Measurements from ENCODE around the gene DSCAM. TPM values are rescaled to one million over a fixed set of nuclear protein-coding genes. Genes with fewer than 3 reads are reported as not detected.

Gene DSCAM
- total and polyA plus RNA-seq, 4 donors = 8.2 to 27.7 (median 15.2) TPM

DNA sequence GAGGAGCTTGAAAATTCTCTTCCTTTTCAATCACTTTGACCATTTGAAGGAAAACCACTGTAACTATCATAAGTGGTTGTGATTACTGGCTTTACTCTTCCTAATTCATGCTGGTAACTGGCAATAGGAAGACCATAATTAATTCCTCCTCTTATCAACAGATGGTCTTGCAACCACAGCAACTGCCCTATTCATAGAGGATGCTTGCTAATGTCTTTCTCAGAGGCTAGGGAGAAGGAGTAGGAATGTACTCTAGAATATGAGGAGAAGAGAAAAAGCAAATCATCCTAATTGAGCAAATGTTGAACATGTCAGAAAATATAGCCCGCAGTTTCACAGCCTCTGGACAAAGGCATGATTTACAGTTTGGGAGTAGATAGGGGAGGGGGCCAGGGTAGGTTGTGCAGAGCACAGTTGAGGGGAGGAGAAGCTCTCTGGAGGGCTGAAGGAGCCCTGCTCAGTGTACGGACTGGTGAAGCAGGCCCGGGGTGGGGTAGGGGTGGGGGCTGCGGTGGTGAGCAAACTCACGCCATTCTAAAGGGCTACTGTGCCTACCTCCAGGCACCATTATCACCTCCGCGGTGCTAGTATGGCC, 786.8 kb downstream of the DSCAM start:
- H3K27me3 ChIP-seq (ENCODE audit: control insufficient read depth, insufficient read depth, low read length) = no peaks in the 10 kb centered on the region
- H3K4me3 ChIP-seq (ENCODE audit: low read depth, low read length) = no peak overlapping the region
- H3K27ac ChIP-seq (ENCODE audit: low read depth, low read length) = no peak overlapping the region
- DNase-seq (ENCODE audit: low read depth in 4 of 6, low spot score in 6 of 6) = peak in 1 of 6 donors; percentile 30
- 100% methylated on average over 1 of the region's 7 CpGs for WGBS (ENCODE audit: insufficient coverage)
- no peaks in the 10 kb centered on the region for H3K9me3 ChIP-seq (ENCODE audit: control insufficient read depth, insufficient read depth, low read length)
- H3K4me1 ChIP-seq (ENCODE audit: control insufficient read depth, insufficient read depth, low read length) = no peaks in the 10 kb centered on the region
- peaks cover 2% of the 10 kb centered on the region for H3K36me3 ChIP-seq (ENCODE audit: control insufficient read depth, insufficient read depth, low read length)

DNA sequence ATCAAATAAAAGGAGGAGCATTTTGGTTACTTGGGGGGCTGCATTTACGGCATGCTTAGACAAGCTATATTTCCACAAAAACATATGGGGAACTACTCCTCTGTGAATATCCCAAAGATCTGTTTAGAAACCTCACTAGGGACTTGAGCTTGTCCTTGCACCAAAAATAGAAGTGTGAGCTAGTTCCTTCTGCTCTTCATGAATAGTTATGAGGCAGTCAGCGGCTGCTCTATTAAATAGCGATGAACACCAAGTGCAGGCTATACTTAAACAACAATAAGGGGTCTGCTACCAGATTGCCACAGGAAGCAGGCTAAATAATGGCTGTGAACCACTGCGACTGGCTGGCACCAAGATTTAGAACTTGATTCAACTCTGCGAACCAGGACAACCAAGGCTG, 789.6 kb downstream of the DSCAM start:
- DNase-seq (ENCODE audit: low read depth in 4 of 6, low spot score in 6 of 6) = peak in 2 of 6 donors; percentile 81 to 82
- Histone ChIP-seq H3K9me3 (ENCODE audit: control insufficient read depth, insufficient read depth, low read length) (no peaks in the 10 kb centered on the region), H3K4me1 (ENCODE audit: control insufficient read depth, insufficient read depth, low read length) (peaks cover 8% of the 10 kb centered on the region), H3K36me3 (ENCODE audit: control insufficient read depth, insufficient read depth, low read length) (peaks cover 10% of the 10 kb centered on the region), H3K27me3 (ENCODE audit: control insufficient read depth, insufficient read depth, low read length) (no peaks in the 10 kb centered on the region), H3K4me3 (ENCODE audit: low read depth, low read length) (no peak overlapping the region), H3K27ac (ENCODE audit: low read depth, low read length) (no peak overlapping the region)
- 24% methylated on average over 4 of the region's 5 CpGs for WGBS (ENCODE audit: insufficient coverage)

DNA sequence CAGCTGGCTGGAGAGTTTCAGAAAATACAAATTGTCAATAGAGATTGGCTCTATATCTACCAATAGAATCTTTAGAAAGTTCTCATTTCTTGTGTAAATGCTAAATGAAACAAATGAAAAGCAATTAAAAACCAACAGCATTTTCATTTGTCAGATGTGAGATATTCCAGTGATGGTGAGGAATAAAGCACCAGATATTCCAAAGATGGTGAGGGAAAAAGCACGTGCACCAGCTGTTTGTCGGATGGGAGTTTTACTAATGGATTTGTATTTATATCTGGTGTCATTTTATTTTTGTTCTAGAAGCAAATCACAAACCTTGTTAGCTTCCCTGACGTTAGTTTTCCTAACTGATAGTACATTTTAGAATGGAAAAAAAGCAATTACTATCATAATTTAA, 790.9 kb downstream of the DSCAM start:
- peaks cover 10% of the 10 kb centered on the region for H3K36me3 ChIP-seq (ENCODE audit: control insufficient read depth, insufficient read depth, low read length)
- no CpG with 5 or more reads among the region's 3 CpGs for WGBS (ENCODE audit: insufficient coverage)
- no peak overlapping the region for H3K4me3 ChIP-seq (ENCODE audit: low read depth, low read length)
- no peak for DNase-seq (ENCODE audit: low read depth in 4 of 6, low spot score in 6 of 6)
- H3K27me3 ChIP-seq (ENCODE audit: control insufficient read depth, insufficient read depth, low read length) = no peaks in the 10 kb centered on the region
- H3K9me3 ChIP-seq (ENCODE audit: control insufficient read depth, insufficient read depth, low read length) = no peaks in the 10 kb centered on the region
- H3K27ac ChIP-seq (ENCODE audit: low read depth, low read length) = no peak overlapping the region
- peaks cover 10% of the 10 kb centered on the region for H3K4me1 ChIP-seq (ENCODE audit: control insufficient read depth, insufficient read depth, low read length)

DNA sequence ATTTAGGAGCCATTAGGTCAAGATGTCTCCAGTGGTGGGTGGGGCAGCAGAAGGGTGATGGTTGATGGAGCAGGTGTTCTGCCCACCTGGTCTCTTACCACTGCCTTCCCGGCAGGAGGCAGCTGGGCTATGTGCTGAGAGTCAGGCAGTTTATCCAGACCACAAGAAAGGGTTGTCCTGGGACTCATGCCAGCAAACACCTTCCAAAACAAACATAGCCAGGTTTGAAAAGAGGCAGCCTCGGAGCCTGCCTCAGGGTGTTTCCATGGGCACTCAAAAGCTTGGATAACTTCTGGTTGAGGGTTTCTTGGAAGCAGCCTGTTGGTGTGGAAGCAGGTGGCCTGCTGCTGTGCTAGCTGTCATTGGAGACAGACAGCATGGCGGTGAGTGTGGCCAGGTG, 792.6 kb downstream of the DSCAM start:
- no CpG with 5 or more reads among the region's 3 CpGs for WGBS (ENCODE audit: insufficient coverage)
- Histone ChIP-seq H3K36me3 (ENCODE audit: control insufficient read depth, insufficient read depth, low read length) (peaks cover 10% of the 10 kb centered on the region), H3K4me3 (ENCODE audit: low read depth, low read length) (no peak overlapping the region), H3K27ac (ENCODE audit: low read depth, low read length) (no peak overlapping the region), H3K27me3 (ENCODE audit: control insufficient read depth, insufficient read depth, low read length) (no peaks in the 10 kb centered on the region), H3K9me3 (ENCODE audit: control insufficient read depth, insufficient read depth, low read length) (no peaks in the 10 kb centered on the region), H3K4me1 (ENCODE audit: control insufficient read depth, insufficient read depth, low read length) (peaks cover 21% of the 10 kb centered on the region)
- peak in 2 of 6 donors; percentile 11 to 47 for DNase-seq (ENCODE audit: low read depth in 4 of 6, low spot score in 6 of 6)

DNA sequence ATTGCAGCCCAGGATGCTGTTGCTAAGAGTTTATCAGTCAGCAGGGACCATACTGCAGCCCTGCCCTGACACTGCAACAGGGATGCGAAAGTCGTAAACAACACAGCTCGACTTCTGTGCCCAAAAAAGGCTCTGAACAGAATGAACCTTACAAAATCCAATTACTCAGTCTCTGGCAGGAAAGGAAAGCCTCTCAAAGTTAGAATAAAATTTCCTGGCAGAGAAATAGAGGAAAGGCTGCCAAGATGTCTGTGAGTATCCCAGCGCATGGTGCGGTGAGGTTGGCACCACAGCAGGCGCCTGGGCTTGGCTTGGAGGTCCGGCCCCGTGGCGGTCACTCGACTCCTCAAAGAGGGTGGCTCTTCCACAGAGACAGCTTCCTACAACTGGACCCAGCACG, 794.0 kb downstream of the DSCAM start:
- H3K27ac ChIP-seq (ENCODE audit: low read depth, low read length) = no peak overlapping the region
- no peaks in the 10 kb centered on the region for H3K27me3 ChIP-seq (ENCODE audit: control insufficient read depth, insufficient read depth, low read length)
- DNase-seq (ENCODE audit: low read depth in 4 of 6, low spot score in 6 of 6) = peak in 4 of 6 donors; percentile 35 to 94 (median 58)
- peaks cover 28% of the 10 kb centered on the region for H3K4me1 ChIP-seq (ENCODE audit: control insufficient read depth, insufficient read depth, low read length)
- H3K36me3 ChIP-seq (ENCODE audit: control insufficient read depth, insufficient read depth, low read length) = peaks cover 10% of the 10 kb centered on the region
- no peak overlapping the region for H3K4me3 ChIP-seq (ENCODE audit: low read depth, low read length)
- no peaks in the 10 kb centered on the region for H3K9me3 ChIP-seq (ENCODE audit: control insufficient read depth, insufficient read depth, low read length)
- WGBS (ENCODE audit: insufficient coverage) = 41% methylated on average over 11 of the region's 11 CpGs

DNA sequence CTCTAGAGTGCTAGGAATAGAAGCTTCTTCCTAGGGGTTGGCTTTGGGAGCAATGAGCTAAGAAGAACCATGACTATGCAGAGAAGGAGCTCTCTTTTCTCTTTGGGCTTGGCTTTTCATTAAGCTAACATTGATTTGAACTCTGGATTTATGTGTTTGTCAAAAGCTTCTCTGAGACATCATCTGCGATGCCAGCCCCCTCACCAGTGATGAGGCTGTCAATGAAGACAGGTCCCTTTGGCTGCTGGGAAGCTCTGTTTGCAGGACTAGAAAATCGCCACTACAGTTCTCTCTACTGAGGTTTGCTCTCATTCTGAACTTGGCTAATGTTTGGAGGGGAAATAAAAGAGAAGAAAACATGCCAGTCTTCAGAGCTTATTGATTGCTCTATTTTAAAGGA, 794.7 kb downstream of the DSCAM start:
- no peaks in the 10 kb centered on the region for H3K27me3 ChIP-seq (ENCODE audit: control insufficient read depth, insufficient read depth, low read length)
- H3K9me3 ChIP-seq (ENCODE audit: control insufficient read depth, insufficient read depth, low read length) = no peaks in the 10 kb centered on the region
- no peak overlapping the region for H3K27ac ChIP-seq (ENCODE audit: low read depth, low read length)
- peaks cover 10% of the 10 kb centered on the region for H3K36me3 ChIP-seq (ENCODE audit: control insufficient read depth, insufficient read depth, low read length)
- H3K4me3 ChIP-seq (ENCODE audit: low read depth, low read length) = no peak overlapping the region
- no peak for DNase-seq (ENCODE audit: low read depth in 4 of 6, low spot score in 6 of 6)
- 60% methylated on average over 2 of the region's 2 CpGs for WGBS (ENCODE audit: insufficient coverage)
- peaks cover 29% of the 10 kb centered on the region for H3K4me1 ChIP-seq (ENCODE audit: control insufficient read depth, insufficient read depth, low read length)

DNA sequence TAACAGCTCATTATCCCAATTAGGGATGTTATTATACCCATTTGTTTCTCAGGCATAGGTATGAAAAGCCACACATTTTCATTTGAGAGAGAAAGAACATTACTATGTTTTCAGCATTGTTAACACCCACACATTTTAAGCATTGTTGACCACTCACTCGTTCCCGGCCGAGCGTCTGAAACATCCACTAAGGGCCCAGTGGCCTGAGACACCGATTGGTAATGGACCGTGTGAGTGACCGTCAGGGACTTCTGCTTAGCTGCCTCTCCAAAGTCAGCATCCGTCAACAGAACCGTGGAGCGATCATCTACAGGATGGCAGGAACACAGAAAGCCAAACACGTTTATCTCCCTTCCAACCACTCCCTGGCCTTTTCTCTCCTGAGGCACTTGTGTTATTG, 795.2 kb downstream of the DSCAM start:
- WGBS (ENCODE audit: insufficient coverage) = 95% methylated on average over 9 of the region's 11 CpGs
- peaks cover 10% of the 10 kb centered on the region for H3K36me3 ChIP-seq (ENCODE audit: control insufficient read depth, insufficient read depth, low read length)
- no peaks in the 10 kb centered on the region for H3K27me3 ChIP-seq (ENCODE audit: control insufficient read depth, insufficient read depth, low read length)
- DNase-seq (ENCODE audit: low read depth in 4 of 6, low spot score in 6 of 6) = no peak
- H3K27ac ChIP-seq (ENCODE audit: low read depth, low read length) = no peak overlapping the region
- H3K9me3 ChIP-seq (ENCODE audit: control insufficient read depth, insufficient read depth, low read length) = no peaks in the 10 kb centered on the region
- H3K4me1 ChIP-seq (ENCODE audit: control insufficient read depth, insufficient read depth, low read length) = peaks cover 29% of the 10 kb centered on the region
- H3K4me3 ChIP-seq (ENCODE audit: low read depth, low read length) = no peak overlapping the region

DNA sequence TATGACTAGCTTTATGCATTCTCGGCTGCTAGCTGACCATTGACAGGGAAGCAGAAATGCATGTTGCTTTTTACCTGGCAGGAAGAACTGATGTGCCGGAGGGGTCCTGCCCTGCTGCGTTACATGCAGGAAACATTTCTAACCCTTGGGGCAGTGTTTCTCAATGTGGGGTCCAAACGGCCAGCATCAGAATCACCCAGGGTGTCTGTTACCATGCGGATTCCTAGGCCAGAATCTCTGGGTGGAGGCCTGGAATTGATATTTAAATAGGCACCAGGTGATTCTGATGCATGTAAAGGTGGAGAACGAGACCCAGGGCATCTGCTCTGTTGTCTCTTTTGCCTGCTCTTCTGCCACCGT, 797.0 kb downstream of the DSCAM start:
- 26% methylated on average over 6 of the region's 7 CpGs for WGBS (ENCODE audit: insufficient coverage)
- Histone ChIP-seq H3K4me3 (ENCODE audit: low read depth, low read length) (no peak overlapping the region), H3K9me3 (ENCODE audit: control insufficient read depth, insufficient read depth, low read length) (no peaks in the 10 kb centered on the region), H3K4me1 (ENCODE audit: control insufficient read depth, insufficient read depth, low read length) (peaks cover 29% of the 10 kb centered on the region), H3K27ac (ENCODE audit: low read depth, low read length) (no peak overlapping the region), H3K36me3 (ENCODE audit: control insufficient read depth, insufficient read depth, low read length) (peaks cover 7% of the 10 kb centered on the region), H3K27me3 (ENCODE audit: control insufficient read depth, insufficient read depth, low read length) (no peaks in the 10 kb centered on the region)
- no peak for DNase-seq (ENCODE audit: low read depth in 4 of 6, low spot score in 6 of 6)

DNA sequence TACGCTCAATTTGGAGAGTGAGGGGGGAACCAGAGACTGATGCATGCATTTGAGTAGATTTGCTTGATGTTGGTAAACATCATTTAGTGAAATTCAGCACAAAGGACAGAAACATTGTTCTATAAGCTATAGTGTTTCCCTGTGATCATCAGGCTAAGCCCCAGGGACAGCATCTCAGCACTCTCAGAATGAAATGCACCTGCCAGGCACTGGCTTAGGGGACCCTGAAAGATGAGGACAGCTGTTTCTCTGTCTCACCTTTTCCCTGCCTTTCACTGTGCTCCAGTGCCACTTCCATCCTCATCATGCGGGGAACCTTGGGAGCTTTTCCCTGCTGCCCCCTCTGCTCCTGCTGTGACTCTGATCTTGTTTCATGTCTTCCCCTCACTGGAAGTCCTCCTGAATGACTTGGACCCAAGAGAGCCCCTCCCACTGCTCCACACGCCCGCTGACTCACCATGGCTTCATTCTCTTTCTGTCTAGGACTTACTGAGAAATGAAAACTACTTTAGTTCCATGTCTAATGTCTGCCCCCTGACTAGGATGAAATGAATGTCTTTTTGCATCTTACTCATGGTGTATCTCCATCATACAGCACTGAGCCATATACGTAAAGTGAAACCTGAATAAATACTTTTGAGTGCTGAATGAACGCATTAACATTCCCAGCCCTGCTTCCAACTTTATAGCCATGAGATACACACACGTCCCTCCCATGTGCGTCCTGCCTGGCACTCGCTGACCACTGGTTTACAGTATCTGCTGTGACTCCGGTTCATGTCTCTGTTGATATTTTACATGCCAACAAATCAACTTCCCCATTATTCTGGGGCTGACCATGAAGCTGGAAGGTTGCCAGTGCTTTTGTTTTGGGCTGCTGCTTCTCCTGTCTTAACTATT, 797.7 kb downstream of the DSCAM start:
- no peak overlapping the region for H3K27ac ChIP-seq (ENCODE audit: low read depth, low read length)
- H3K4me1 ChIP-seq (ENCODE audit: control insufficient read depth, insufficient read depth, low read length) = peaks cover 29% of the 10 kb centered on the region
- H3K4me3 ChIP-seq (ENCODE audit: low read depth, low read length) = no peak overlapping the region
- H3K9me3 ChIP-seq (ENCODE audit: control insufficient read depth, insufficient read depth, low read length) = no peaks in the 10 kb centered on the region
- peak in 3 of 6 donors; percentile 25 to 63 (median 33) for DNase-seq (ENCODE audit: low read depth in 4 of 6, low spot score in 6 of 6)
- WGBS (ENCODE audit: insufficient coverage) = 27% methylated on average over 8 of the region's 10 CpGs
- H3K36me3 ChIP-seq (ENCODE audit: control insufficient read depth, insufficient read depth, low read length) = peaks cover 3% of the 10 kb centered on the region
- H3K27me3 ChIP-seq (ENCODE audit: control insufficient read depth, insufficient read depth, low read length) = no peaks in the 10 kb centered on the region

All from spinal cord (tissue), 10 donors.